Ecto neural progenitor cell (in vitro differentiated cells): ENCODE results near the gene IGSF21.

Source experiments
- DNase-seq: peaks from one replicate; pipeline ENCODE4 v3.0.0-alpha.2; 2018; ENCODE audit warnings: low spot score

IGSF21 gene

GRCh38 chr1:18262726-18263125 lies 155.1 kb downstream of the IGSF21 start:
- DNase-seq, result no peak

DNA sequence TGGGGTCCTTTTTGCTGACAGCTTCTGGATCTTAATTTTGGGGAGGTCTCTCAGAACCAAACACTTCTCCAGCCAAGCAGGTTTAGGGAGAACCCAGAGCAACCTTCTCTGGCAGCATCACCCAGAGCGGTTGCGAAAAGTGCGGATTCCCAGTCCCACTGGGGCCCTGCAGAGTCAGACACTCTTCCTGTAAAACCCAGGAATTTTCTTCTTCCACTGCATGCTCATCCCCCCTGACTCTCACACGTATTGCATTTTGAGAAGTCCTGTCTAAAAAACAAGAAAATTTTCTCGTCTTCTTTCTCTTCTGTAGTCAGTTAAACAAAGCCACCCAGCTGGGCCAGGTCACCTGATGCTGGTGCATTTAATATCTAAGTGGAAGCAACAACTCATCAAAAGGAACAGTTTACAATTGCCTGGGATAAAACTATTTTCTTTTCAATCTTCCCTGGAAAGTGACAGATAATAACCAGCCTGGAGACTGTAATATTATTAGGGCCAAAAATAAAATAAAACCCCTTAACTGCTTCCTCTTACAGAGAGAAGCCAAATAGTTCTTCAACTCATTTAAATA lies 156.0 kb downstream of the IGSF21 start:
- DNase-seq, result no peak

DNA sequence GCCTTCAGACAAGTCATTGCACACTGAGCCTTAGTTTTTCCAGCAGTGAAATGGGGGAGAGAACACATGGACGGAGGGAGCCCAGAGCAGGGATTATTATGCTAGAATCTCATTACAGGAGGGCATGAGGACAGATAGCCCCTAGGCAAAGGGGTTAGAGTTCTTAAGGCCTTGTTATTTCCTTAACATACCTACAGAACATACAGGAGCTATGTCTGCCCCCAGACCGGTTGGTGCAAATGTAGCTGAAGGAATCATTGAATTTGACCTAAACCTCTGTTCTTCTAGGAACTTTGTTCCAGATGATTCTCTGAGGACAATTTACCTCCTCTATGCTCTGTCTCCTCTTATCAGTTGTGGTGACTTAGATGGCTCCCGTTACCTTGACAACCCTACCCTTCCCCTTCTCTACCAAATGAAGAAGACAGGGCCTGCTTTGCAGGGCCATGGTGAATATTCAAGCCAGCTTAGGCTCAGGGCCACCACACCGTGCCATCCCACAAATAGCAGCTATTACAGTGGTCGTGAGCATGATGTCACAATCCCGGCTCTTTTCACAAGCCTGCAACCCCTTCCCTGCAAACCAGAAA lies 156.9 kb downstream of the IGSF21 start:
- no peak for DNase-seq

GRCh38 chr1:18265641-18266040 lies 158.0 kb downstream of the IGSF21 start:
- no peak for DNase-seq

GRCh38 chr1:18266391-18266790 lies 158.8 kb downstream of the IGSF21 start:
- DNase-seq, result no peak

DNA sequence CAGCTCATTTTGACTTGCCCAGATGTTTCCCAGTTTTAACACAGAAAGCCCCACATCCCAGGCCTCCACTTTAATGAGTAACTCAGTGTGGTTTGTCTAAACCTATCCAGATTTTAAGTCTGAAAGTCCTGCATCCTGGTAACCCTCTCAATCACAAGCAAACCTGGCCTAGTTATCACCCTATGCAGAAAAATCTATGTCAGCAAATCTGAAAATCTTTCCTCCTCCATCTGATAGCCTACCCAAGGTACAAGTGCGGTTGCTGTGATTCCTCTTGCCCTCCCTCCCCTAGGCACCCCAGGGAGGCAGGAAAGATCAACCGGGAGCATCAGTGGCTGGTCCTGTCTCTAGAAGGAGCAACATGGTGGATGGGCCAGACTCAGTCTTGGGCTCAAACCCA lies 163.7 kb downstream of the IGSF21 start:
- DNase-seq, result no peak

- DNase-seq, result no peak
Observed at GRCh38 chr1:18278946-18279345, 171.3 kb downstream of the IGSF21 start.

GRCh38 chr1:18279351-18280074 lies 171.9 kb downstream of the IGSF21 start:
- DNase-seq, result no peak

DNA sequence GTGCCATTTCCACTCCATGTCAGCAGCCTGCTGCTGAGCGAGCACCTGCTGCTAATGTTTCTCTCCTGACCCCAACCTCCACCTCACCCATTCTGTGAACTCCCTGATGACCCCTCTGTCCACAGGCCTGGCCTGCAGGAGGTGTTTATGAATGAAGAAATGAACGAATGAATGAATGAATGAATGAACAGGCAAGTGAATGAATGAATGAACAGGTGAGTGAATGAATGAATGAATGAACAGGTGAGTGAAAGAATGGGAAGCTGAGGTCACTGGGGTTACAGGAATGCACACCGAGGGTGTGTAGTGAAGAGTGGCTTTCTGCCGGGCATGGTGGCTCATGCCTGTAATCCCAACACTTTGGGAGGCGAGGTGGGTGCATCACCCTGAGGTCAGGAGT lies 173.4 kb downstream of the IGSF21 start:
- DNase-seq, result no peak

DNA sequence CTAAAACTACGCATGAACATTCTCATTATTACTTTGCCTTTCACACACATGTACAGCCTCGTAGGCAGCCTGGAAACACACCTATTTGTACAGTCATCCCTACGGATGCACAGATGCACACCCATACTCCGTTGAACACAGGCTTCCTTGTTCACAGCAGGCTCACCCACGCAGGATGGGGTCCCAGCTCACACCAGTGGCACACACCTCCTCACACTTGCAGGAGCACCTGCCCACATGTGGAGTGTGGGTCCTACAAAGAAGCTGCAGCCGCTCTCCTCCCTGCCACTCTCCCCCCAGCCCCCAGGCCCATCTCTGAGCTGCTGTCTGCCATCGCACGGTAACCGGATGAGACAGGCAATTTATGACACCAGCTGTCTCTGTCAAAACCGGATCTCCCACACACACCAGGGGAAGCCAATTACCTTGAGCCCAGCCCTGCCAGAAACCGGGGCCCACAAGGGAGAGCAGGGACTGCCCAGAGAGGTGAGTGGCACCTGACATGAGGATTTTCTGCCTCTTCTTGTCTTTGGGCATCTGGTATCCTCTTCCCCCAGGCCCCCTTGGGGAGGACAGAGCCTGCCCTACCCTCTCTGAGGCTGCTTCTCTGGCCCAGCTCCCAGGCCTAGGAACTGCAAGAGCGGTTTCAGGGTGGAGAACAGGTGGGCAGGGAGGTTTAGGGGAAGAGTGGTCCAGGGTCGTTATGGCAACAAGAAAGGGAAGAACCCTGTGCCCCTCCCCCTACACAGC lies 175.4 kb downstream of the IGSF21 start:
- no peak for DNase-seq

GRCh38 chr1:18283601-18284385 lies 176.2 kb downstream of the IGSF21 start:
- DNase-seq, result no peak

DNA sequence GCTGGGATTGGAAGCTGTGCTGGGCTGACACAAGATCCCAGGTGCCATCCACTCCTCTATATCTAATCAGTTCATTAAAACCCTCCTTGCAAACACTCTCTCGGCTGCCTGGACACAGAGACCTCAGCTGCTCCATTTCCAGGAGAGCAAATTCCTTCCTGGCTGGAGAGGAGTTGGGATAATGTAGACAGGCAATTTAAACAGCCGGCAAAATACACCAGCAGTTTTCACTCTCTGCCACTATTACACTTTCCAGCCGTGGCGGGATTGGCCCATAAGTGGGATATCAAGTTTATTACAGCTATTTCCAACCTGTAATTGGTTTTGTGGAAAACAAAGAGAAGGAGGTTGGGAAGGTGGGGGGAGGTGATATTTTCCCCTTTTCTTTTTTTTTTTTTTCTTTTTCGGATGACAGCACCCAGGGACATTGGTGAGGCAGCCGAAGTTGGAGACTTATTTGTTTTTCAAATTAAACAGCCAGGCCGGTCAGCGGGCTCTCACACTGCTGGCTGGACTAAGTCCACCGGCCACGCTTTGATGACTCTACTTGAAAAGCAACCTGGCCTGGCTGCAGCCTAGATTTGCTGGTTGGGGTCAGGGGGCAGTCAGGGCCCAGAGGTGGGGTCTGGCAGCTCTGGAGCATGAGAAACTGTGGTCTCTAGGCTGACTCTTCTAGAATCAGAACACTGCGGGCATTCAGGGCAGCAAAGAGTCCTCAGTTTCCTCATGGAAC lies 177.4 kb downstream of the IGSF21 start:
- DNase-seq, result no peak

- no peak for DNase-seq
Observed at GRCh38 chr1:18285538-18285924, 177.9 kb downstream of the IGSF21 start.

DNA sequence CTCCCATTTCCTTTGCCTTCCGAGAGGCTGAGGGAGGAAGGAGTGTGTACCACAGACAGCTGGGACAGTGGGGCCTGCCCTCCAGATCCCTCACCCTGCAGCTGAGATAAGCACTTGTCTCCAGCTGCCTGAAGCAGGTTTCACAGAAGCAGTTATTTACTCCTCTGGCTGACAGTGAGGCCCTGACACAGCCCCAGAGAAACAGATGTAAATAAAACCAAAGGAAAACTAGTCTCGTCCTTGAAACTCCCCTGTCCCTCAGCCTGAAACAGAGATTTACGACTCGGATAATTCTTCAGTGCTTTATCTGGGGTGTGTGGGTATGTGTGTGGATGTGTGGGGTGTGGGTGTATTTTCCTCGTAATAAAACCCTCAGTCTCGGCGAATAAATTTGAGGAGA lies 181.1 kb downstream of the IGSF21 start:
- DNase-seq, result no peak

GRCh38 chr1:18289597-18289996 lies 182.0 kb downstream of the IGSF21 start:
- DNase-seq, result no peak

- DNase-seq, result no peak
Observed at GRCh38 chr1:18290740-18291412, 183.3 kb downstream of the IGSF21 start.

DNA sequence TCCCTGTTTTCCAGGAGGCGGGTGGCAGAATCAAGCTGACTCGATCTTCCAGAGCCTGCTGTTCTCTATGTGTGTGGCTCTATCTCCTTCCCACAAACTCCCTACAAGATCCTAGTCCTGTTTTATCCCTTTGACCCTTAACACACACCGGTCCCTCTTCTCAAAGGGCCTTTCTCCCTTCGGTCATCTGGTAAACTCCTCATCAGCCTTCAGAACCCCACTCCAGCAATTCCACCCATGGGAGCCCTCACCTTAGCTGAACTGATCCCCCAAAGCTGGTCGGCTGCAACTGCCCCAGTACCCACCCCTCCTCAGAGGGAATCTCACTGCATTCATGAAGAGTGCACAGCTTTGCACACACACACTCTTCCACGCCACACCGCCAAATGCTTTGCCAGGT lies 184.9 kb downstream of the IGSF21 start:
- no peak for DNase-seq

- DNase-seq, result no peak
Observed at GRCh38 chr1:18293291-18293690, 185.7 kb downstream of the IGSF21 start.

DNA sequence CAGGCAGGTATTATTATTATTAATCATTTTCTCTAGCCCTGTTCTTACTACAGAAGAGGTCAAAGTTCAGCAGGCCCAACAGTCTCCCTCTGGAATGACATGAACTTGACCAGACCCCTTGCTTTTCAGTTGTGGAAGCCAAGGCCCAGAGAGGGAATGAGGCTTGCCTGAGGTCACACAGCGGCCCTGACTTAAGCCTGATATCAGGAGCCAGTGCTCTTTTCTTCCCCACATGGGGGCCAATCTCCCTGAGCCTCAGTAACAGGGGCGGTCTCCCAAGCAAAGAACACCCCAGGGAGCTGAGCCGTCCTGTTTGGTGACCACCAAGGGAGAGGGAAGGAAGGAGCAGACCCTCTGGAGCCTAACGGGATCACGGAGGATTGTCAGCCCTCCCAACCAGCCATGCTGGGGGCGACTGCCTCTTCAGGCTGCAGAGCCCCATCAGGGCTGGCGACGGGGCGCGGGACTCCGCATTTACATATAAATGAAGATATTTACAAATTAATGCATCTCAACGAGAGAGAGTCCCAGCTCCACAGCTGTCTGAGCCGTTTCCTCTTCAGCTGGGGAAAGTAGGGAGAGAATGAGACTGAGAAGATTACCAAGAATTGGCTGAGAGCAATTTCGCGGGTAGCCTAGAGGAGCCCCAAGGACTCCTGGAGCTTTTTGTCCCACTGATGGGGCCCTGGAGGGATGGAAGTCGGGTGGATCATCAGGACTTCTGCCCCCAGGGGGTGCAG lies 187.0 kb downstream of the IGSF21 start:
- no peak for DNase-seq
